GM04504 (cell line): ENCODE data around the gene LLCFC1.

Experiments
- DNase-seq: peaks from one replicate; pipeline ENCODE4 v3.0.0-alpha.2; 2012; ENCODE audit warnings: low read depth

Gene LLCFC1

GRCh38 chr7:142910481-142910880 lies 28.8 kb upstream of the LLCFC1 start:
- no peak for DNase-seq

DNA sequence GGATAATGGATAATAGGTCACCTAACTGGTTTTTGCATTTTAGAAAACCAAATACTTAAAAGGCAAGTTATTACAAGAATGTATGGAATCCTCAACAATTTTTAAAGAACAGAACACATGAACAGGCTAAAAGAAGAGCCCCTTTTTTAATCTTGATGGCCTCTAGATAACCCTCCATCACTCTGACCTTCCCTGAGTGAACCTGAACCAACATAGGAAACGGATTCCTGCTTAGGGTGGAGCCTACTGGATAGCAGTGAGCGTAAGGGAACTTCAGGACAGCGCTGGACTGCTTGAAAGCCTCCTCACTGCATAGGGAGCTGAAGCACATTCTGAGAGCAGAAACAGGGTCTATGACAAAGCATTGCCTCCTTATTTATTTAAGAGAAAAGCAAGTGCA lies 26.2 kb upstream of the LLCFC1 start:
- no peak for DNase-seq

GRCh38 chr7:142913566-142913965 lies 25.7 kb upstream of the LLCFC1 start:
- DNase-seq, result no peak

- DNase-seq, result no peak
Observed at GRCh38 chr7:142914121-142914520, 25.2 kb upstream of the LLCFC1 start.

- DNase-seq, result no peak
Observed at GRCh38 chr7:142915315-142915714, 24.0 kb upstream of the LLCFC1 start.

DNA sequence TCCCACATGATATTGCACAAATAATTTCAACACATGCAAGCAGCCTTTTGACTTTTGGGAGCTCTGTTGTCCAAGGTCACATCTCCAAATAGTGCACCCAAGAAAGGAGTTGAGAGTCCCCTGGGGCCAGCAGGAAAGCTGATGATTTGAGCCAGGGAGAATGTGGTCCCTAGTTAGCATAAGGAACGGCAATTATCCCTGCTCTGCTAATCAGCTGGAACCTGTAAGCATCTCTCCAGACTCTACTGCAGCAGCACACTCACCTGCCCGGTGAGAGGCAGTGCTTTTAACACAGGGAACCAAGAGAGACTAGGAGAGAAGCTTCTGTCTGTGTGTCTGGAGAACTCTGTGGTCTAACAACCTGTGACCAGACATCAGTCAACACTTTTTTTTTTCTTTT lies 22.8 kb upstream of the LLCFC1 start:
- DNase-seq, result no peak

DNA sequence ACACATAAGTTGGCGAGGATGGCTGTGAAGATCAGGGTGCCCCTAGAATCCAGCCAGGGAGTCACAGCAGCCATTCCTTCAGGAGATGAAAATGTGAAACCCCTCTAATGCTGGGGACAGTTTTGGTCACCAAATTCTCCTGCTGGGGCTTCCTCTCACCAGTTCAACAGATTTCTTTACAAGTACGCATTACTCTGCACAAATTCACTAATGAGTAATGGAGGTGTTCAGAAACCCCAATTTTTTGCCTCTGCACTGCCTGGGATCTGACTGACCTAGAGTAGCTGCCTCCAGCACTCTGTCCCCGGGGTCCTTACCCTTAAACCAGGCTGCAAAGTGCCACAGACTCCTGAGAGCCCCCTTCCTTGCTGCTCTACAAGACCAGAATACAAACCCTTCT lies 21.8 kb upstream of the LLCFC1 start:
- DNase-seq, result no peak

- DNase-seq, result no peak
Observed at GRCh38 chr7:142918901-142919300, 20.4 kb upstream of the LLCFC1 start.

- no peak for DNase-seq
Observed at GRCh38 chr7:142919656-142920055, 19.6 kb upstream of the LLCFC1 start.

DNA sequence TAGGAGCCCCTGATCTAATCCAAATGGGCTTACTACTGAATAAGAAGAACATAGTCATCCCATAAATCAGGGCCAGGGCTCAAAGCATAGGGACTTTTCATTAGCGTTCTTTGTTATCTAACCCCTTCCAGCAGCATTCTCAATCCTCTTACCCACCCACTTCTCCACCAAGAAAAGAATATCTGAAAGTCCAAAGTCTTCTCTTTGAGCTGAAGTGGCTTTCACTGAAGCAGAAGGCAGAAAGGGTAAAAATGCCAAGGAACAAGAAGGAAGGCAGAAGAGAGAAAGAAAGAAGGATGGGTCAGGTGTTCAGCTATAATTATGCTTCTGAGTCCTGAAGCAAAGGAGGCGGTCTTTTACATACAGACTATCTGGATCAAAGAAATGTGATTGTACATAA lies 15.9 kb upstream of the LLCFC1 start:
- DNase-seq, result no peak

GRCh38 chr7:142925413-142925812 lies 13.9 kb upstream of the LLCFC1 start:
- no peak for DNase-seq

- no peak for DNase-seq
Observed at GRCh38 chr7:142927085-142927745, 12.1 kb upstream of the LLCFC1 start.

DNA sequence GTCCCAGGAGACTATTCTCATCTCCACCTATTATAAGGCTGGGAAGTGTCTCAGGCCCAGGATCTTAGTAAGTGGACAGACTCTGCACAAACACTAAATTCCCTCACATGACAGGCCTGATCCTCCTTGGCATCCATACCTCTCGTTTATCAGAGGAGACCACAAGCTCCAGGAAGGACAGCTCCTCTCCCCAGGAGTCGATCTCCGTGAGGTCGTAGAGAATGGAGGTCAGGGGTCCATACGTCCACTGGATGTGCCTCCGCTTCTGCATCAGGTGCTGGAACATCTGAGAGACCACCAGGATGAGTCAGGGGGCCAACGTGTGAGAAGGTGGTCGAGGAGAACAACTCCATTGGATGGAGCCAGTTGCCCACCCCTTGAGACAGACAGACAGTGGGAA lies 11.3 kb upstream of the LLCFC1 start:
- no peak for DNase-seq

DNA sequence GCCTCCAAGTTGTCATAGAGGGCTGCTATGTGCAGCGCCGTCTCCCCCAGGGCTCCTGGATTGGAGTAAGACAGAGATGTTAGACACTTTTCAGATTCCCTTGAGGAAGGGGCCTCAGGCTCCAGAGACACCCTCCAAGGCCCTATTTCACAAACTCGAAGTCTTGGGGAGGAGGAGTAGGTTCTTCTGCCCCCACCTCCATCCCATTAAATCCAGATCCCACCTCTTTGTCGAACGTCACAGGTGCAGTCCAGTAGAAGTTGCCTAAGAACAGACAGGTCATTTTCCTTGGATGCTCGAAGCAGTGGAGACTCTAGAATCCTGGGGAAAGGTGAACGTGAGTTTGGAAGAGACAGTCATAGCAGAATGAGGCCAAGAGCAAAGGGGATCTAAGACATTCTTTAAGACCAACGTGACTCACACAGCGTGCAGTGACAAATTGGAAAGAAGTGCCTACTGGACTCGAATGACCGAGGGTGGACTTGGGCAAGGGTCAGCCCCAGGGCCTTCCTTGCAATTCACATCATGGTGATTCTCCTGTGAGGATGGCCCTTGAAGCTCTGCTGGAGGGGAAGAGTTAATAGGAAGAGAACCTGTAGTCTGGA lies 9.1 kb upstream of the LLCFC1 start:
- no peak for DNase-seq

DNA sequence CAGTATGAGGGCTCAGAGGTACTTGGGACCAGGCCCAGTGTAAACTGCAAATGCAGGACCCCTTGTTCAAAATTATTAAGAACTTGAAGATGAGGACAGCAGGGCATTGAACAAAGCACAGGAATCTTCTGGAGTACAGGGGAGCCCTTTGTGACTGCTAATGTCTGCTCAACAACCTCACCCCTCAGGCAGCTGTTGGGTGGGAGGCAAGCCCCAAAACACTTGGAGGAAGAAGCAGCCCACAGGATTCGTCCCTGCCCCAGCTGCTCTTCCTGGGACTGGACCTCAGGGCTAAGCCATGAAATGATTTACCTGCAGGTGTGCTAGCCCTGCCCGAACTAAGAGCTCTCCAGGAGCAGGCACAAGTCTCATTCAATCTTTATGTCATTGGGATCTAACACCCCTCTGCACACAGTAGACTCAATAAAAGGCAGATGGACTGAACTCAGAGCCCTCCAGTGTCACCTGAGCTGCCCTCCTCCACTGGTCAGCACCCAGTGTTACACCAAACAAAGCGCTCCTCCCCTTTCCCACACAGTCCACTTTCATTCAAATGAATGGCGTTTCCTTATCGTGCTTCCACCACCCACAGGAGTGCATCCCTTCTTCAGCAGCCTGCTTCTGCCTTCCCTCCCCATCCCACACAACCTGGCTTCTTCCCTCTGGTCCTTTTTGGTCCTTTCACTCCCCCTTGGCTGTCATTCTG lies 6.7 kb upstream of the LLCFC1 start:
- no peak for DNase-seq

DNA sequence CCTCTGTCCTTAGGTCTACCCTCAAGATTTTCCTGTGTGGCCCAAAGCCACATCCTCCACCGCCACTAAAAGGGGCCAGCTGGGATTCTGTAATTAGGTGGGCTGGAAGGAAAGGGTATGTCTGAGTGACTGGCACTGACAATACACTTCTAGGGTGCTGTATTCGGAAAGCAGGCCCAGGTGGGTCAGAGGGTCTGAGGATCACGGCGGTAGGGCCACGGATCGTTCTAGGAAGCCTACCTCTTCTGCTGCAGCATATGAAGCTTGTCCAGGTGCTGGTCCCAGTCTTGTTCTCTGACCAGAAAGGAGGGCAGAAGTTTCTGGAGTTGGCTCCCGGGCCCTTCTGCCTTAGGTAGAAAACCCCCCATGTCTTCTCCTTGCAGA lies 6.2 kb upstream of the LLCFC1 start:
- no peak for DNase-seq

DNA sequence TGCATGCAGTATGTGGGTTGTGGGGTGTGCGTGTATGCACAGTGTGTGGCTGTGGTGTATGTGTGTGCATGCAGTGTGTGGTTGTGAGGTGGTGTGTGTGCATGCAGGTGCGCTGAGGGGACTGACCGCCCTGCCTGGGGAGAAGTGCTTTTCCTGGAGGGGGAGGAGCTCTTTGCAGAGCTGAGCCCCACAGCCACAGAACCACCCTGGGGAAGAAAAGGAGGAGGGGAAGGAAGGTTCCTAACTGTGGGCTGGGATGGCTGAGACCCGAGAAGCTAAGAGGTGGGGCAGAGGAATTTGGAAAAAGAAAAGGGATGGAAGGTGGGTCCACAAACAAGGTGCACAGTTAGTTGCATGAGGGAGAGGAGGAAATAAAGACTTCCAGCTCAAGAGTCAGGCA lies 5.7 kb upstream of the LLCFC1 start, which contains the start of gene TRPV5:
TSS of gene TRPV5 (minus strand) at position 123 of the 400 bp plus-strand sequence. CDS start 287 bp downstream, outside the sequence.
- DNase-seq, result no peak

GRCh38 chr7:142934056-142934455 lies 5.2 kb upstream of the LLCFC1 start:
- no peak for DNase-seq

DNA sequence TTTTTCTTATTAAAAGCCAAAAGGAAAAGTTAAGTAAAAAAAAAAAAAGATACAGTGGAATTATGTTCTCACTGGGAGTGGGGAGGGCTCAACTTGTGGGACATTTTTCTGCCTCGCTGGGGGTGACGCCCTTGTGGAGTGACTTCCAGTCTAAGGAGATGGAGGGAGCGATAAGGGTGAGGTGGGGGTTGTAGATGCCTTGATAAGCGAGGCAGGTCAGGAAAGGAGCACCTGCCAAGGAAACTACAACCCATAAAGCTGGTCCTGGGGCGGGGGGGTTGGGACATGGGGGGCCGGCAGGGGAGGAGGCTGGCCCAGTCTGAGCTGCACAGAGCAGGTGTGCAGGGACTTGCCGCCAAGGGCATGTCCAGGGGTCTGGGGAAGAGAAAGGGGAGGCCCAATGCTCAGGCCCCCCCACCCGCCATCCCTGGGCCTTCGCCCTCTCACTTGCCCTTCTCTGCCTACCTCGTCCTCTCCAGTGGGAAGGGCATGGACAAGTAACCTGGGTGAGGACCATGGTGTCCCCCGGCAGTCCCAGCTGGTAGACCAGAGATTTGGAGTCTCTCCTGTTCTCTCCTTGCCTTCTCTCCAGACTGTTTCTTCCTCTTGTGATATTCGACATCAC lies 3.2 kb upstream of the LLCFC1 start:
- DNase-seq, result no peak

- no peak for DNase-seq
Observed at GRCh38 chr7:142938611-142939010, 673 bp upstream of the LLCFC1 start.

DNA sequence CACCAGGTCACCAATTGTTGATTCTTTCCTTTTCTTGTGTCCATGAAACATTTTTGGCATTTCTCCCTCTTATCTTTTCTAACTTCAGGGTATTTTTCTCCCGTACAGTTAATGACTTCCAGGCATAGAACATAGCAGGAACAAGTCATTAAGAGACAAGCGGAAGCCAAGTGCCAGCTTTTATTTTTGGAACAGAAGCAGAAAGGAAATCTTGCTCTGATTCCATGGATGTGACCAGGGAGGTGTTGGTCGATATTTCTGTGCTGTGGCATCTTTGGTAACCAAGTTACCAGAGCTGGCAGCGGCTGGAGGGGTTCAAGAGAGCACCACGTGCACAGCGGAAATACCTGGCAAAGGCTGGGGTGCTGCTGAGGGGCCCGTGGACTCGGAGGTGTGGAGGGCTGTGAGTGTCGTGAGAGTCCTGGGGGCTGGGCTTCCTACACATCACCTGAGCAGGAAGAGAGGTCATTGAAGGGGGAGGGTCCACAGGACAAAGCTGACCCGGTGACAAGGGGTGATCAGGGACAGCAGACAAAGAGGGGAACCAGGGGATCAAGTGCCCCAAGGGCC lies 1.8 kb downstream of the LLCFC1 start:
- DNase-seq, result no peak

DNA sequence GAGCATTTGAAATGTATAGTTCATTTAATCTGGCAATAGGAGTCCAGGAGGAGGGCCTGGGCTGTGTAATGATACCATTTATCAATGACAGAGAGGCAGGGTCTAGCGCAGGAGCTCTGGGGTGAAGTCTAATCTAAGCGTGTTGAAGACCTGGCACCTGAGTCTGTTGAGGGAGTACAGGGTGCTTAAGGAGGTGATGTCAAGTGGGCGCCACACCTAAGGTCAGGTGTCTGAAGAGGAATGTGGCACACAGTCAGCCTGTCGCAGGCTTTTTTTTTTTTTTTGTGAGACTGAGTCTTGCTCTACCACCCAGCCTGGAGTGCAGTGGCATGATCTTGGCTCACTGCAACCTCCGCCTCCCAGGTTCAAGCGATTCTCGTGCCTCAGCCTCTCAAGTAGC lies 2.3 kb downstream of the LLCFC1 start:
- no peak for DNase-seq

- no peak for DNase-seq
Observed at GRCh38 chr7:142942746-142943145, 3.5 kb downstream of the LLCFC1 start.
